IMR-90 (cell line): Measurements from ENCODE around the gene IGLL5. TPM values are rescaled to one million over a fixed set of nuclear protein-coding genes. Genes with fewer than 3 reads are reported as not detected.

Source experiments
- ATAC-seq: fragments of 200-7000 bp; cut with Tn5 transposase; 2 replicates; pipeline ENCODE4 v1.9.1; 2020; ENCODE audit warnings: low read depth, mild to moderate bottlenecking, moderate library complexity
- BruUV-seq: library from RNA; stranded (reverse); fragments of 400-500 nt; replicated peaks from 2 replicates; lab custom pipeline; 2021; lab: Mats Ljungman, UMichigan
- CTCF ChIA-PET: fragments of 300-600 bp; formaldehyde crosslinking; extraction: SDS; loops from one replicate; lab custom pipeline; 2021; ENCODE audit warnings: antibody characterized with exemption; lab: Yijun Ruan, JAX
- POLR2A ChIA-PET: fragments of 300-600 bp; sonication (Branson Sonifier 250); formaldehyde crosslinking; loops from one replicate; lab custom pipeline; 2022; ENCODE audit warnings: antibody characterized with exemption; ENCODE audit not compliant: unreplicated experiment; lab: Charles Lee
- DNase-seq: peaks from one replicate; pipeline ENCODE4 v3.0.0; 2013
- H2AFZ ChIP-seq: replicated peaks from 2 replicates; pipeline ENCODE3; 2013; ENCODE audit warnings: low read length, mild to moderate bottlenecking; ENCODE audit not compliant: poor library complexity
- H2AK5ac ChIP-seq: 2 replicates; pipeline ENCODE4 v1.6.1; 2013; ENCODE audit warnings: low read depth, low read length, inconsistent platforms
- H2AK9ac ChIP-seq: replicated peaks from 2 replicates; pipeline ENCODE3; 2013; ENCODE audit warnings: mild to moderate bottlenecking, low read depth, low read length, moderate library complexity; ENCODE audit not compliant: poor library complexity
- H2BK120ac ChIP-seq: 2 replicates; pipeline ENCODE4 v1.6.1; 2013; ENCODE audit warnings: low read depth, low read length, inconsistent platforms
- H2BK15ac ChIP-seq: 3 replicates; pipeline ENCODE4 v1.6.1; 2013; ENCODE audit warnings: low read depth, low read length, inconsistent platforms
- H2BK20ac ChIP-seq: 2 replicates; pipeline ENCODE4 v1.6.1; 2013; ENCODE audit warnings: low read depth, mild to moderate bottlenecking, inconsistent platforms, low read length, moderate library complexity
- H2BK5ac ChIP-seq: 2 replicates; pipeline ENCODE4 v1.6.1; 2013; ENCODE audit warnings: mild to moderate bottlenecking, low read depth, low read length, inconsistent platforms; ENCODE audit not compliant: poor library complexity, severe bottlenecking
- H3K14ac ChIP-seq: replicated peaks from 2 replicates; pipeline ENCODE4 v1.6.1; 2013; ENCODE audit warnings: low read depth, low read length, inconsistent platforms
- H3K18ac ChIP-seq: 2 replicates; pipeline ENCODE4 v1.6.1; 2013; ENCODE audit warnings: low read depth, low read length, control low read depth
- H3K23ac ChIP-seq: 2 replicates; pipeline ENCODE4 v1.6.1; 2013; ENCODE audit warnings: low read depth, low read length, inconsistent platforms
- H3K27ac ChIP-seq: 2 replicates; pipeline ENCODE4 v1.5.1; 2013; ENCODE audit warnings: mild to moderate bottlenecking, control low read depth, low read length; ENCODE audit not compliant: insufficient read depth
- H3K27me3 ChIP-seq: 2 replicates; pipeline ENCODE4 v1.6.1; 2013; ENCODE audit warnings: low read length; ENCODE audit not compliant: control insufficient read depth, insufficient read depth
- H3K36me3 ChIP-seq: 2 replicates; pipeline ENCODE4 v1.6.1; 2013; ENCODE audit warnings: low read length, mixed read lengths; ENCODE audit not compliant: control insufficient read depth, insufficient read depth
- H3K4ac ChIP-seq: 2 replicates; pipeline ENCODE4 v1.6.1; 2013; ENCODE audit warnings: low read depth, low read length, inconsistent platforms
- H3K4me1 ChIP-seq: 2 replicates; pipeline ENCODE4 v1.6.1; 2013; ENCODE audit warnings: low read length, mixed read lengths; ENCODE audit not compliant: control insufficient read depth, insufficient read depth
- H3K4me2 ChIP-seq: 2 replicates; pipeline ENCODE4 v1.6.1; 2013; ENCODE audit warnings: low read depth, mild to moderate bottlenecking, control low read depth, low read length, moderate library complexity
- H3K4me3 ChIP-seq: 2 replicates; pipeline ENCODE4 v1.5.1; 2013; ENCODE audit warnings: low read depth, mild to moderate bottlenecking, control low read depth, low read length, moderate library complexity; ENCODE audit not compliant: insufficient read depth
- H3K56ac ChIP-seq: 2 replicates; pipeline ENCODE4 v1.6.1; 2013; ENCODE audit warnings: low read length, inconsistent platforms; ENCODE audit not compliant: insufficient read depth; ENCODE audit errors: extremely low read depth
- H3K79me1 ChIP-seq, 2 experiments: 2 replicates each; pipeline ENCODE4 v1.6.1; 2013; ENCODE audit warnings: low read length in 2 of 2, inconsistent platforms in 1 of 2, low read depth in 1 of 2
- H3K9ac ChIP-seq: 2 replicates; pipeline ENCODE4 v1.6.1; 2013; ENCODE audit warnings: low read depth, low read length, control low read depth
- H3K9me1 ChIP-seq: 2 replicates; pipeline ENCODE4 v1.6.1; 2013; ENCODE audit warnings: low read length, inconsistent platforms; ENCODE audit not compliant: insufficient read depth
- H3K9me3 ChIP-seq: 2 replicates; pipeline ENCODE4 v1.6.1; 2013; ENCODE audit warnings: low read length; ENCODE audit not compliant: control insufficient read depth, insufficient read depth
- H4K20me1 ChIP-seq: 2 replicates; pipeline ENCODE4 v1.6.1; 2013; ENCODE audit warnings: low read length, inconsistent platforms; ENCODE audit not compliant: insufficient read depth
- H4K5ac ChIP-seq: 2 replicates; pipeline ENCODE4 v1.6.1; 2013; ENCODE audit warnings: mild to moderate bottlenecking, low read depth, low read length, control low read depth
- H4K8ac ChIP-seq, 2 experiments: 2 replicates each; pipeline ENCODE4 v1.6.1; 2013; ENCODE audit warnings: low read depth in 2 of 2, low read length in 2 of 2, control low read depth in 1 of 2, inconsistent platforms in 1 of 2
- H4K91ac ChIP-seq: 2 replicates; pipeline ENCODE4 v1.6.1; 2013; ENCODE audit warnings: low read depth, low read length, inconsistent platforms; ENCODE audit not compliant: insufficient read depth
- FOS ChIP-seq: fragments of 150-350 bp; IDR thresholded peaks from 2 replicates; pipeline ENCODE4 v1.6.1; 2016; ENCODE audit warnings: low read depth, low read length
- RFX5 ChIP-seq: IDR thresholded peaks from 2 replicates; pipeline ENCODE4 v1.8.0; 2012; ENCODE audit warnings: low read depth, mild to moderate bottlenecking, low read length, moderate library complexity
- WGBS, 2 experiments: methylation state at CpG; one replicate each; pipeline versions ENCODE4 v1.1.5 to v1.1.7; 2013; ENCODE audit warnings: missing lambda C conversion rate in 2 of 2; ENCODE audit not compliant: insufficient read length in 1 of 2; ENCODE audit errors: extremely low coverage in 2 of 2; 5-methylcytosine and 5-hydroxymethylcytosine counted together
- dilution Hi-C: fragments of 300-500 bp; cut with HindIII; formaldehyde crosslinking; loops from one replicate; pipeline ENCODE4 v1.14.3; 2018; ENCODE audit warnings: low sequenced_read_pairs; ENCODE audit not compliant: unreplicated experiment
- in situ Hi-C: fragments of 300-500 bp; cut with MboI; formaldehyde crosslinking; loops from 3 replicates; pipeline ENCODE4 v1.14.3; 2019; ENCODE audit warnings: low sequenced_read_pairs, inconsistent platforms, mixed read lengths
- intact Hi-C: fragments of 100-400 bp; cut with micrococcal nuclease; formaldehyde crosslinking; loops from 2 replicates; pipeline ENCODE4 v1.10.0; 2022
- polyA plus RNA-seq, 3 experiments: library from polyadenylated mRNA; depleted of rRNA; stranded (reverse); fragments of >200 nt; gene quantifications; 2 replicates each; pipeline ENCODE4 v1.2.3, GENCODE V29; 2012; ENCODE audit warnings: low replicate concordance in 1 of 3
- total RNA-seq: library from RNA; depleted of rRNA; stranded (reverse); fragments of >200 nt; gene quantifications from 2 replicates; pipeline ENCODE4 v1.2.3, GENCODE V29; 2012
- TF ChIP-seq, protein P1 (sequence below): fragments of 150-350 bp; IDR thresholded peaks from 2 replicates; pipeline ENCODE4 v1.6.1; 2016; ENCODE audit warnings: low read depth, mild to moderate bottlenecking, low read length, moderate library complexity, borderline replicate concordance

IGLL5 gene
- total and polyA plus RNA-seq, 2 of the 4 experiments (the other 2 are of a cell fraction) = not detected

DNA sequence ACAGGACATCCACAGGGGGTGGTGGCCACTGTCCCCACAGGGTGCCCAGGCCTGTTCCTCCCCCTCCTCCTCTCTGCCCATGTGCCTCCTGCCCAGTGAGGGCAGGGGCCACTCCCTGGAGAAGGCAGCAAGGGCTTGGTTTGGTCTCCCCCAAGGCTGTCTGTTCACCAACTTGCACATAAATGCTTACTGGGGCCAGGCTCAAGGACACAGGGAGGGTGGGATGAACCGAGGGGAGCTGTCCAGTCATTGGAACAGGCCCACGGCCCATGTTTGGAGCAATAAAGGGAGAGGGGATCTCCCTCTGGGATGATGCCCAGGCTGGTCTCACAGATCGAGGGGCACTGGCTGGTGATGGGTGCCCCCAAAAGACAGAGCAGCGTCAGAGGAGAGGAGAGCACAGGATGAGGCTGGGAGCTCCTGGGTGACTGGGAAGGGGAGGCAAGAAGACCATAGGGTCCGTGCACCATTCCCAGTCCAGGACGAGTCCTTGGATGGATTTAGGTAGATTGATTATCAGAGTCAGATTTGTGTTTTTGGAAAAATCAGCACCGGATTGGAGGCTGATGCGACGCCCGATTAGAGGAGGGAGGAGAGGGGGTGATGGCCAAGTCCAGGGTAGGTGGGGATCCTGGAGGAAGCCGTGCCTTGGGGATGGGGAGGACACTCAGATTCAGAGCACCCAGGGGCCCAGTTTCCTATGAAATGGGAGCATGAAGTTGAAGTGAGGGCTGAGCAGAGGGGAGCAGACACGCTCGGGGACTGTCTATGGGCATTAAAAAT is 1.1 kb downstream of the IGLL5 start:
- Histone ChIP-seq H2AK5ac (no peak overlapping the region), H3K18ac (no peak overlapping the region), H3K23ac (no peak overlapping the region), H3K4me3 (no peak overlapping the region), H4K5ac (no peak overlapping the region), H2BK15ac (no peak overlapping the region), H3K4me2 (no peak overlapping the region), H3K9me3 (no peaks in the 10 kb centered on the region), H4K8ac (no peak overlapping the region), H3K14ac (no peak overlapping the region), H3K27ac (no peak overlapping the region), H3K9me1 (no peaks in the 10 kb centered on the region), H2AK9ac (no peak overlapping the region), H3K27me3 (peaks cover 8% of the 10 kb centered on the region), H3K56ac (no peak overlapping the region), H3K79me1 (no peaks in the 10 kb centered on the region), H3K4ac (no peak overlapping the region), H2BK120ac (no peak overlapping the region), H2AFZ (no peak overlapping the region), H2BK20ac (no peak overlapping the region), H4K20me1 (no peaks in the 10 kb centered on the region), H3K36me3 (no peaks in the 10 kb centered on the region), H3K9ac (no peak overlapping the region), H4K91ac (no peak overlapping the region), H3K4me1 (no peaks in the 10 kb centered on the region), H2BK5ac (no peak overlapping the region)
- CTCF ChIA-PET = no interaction called here
- WGBS, 2 experiments = 49% methylated on average over 5 of the region's 13 CpGs; no CpG with 5 or more reads in 1 of the 2 experiments
- intact Hi-C loops (no loop called here), dilution Hi-C loops (no loop called here), in situ Hi-C loops (no loop called here)
- TF ChIP-seq RFX5 = no peak
- TF ChIP-seq, protein P1, sequence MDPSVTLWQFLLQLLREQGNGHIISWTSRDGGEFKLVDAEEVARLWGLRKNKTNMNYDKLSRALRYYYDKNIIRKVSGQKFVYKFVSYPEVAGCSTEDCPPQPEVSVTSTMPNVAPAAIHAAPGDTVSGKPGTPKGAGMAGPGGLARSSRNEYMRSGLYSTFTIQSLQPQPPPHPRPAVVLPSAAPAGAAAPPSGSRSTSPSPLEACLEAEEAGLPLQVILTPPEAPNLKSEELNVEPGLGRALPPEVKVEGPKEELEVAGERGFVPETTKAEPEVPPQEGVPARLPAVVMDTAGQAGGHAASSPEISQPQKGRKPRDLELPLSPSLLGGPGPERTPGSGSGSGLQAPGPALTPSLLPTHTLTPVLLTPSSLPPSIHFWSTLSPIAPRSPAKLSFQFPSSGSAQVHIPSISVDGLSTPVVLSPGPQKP = no peak
- TF ChIP-seq FOS = no peak
- DNase-seq (no peak), ATAC-seq (no peak)
- POLR2A ChIA-PET = no interaction called here
- no TSS peak for BruUV-seq
